Spleen (tissue), 7 donors: ENCODE data around the gene EVA1A.

Experiments used
- CTCF ChIP-seq, 11 experiments: fragments of 200-600 bp in 7 of 11; fragments of 450-650 bp in 4 of 11; sonication (generic) in 4 of 11; IDR thresholded peaks in 8 of 11; conservative IDR thresholded peaks in 3 of 11; 1 replicate in 7 of 11; 2 replicates in 4 of 11; pipeline versions ENCODE4 v1.4.0 to v1.8.0; 2016 to 2021; ENCODE audit warnings: antibody characterized with exemption in 11 of 11, inconsistent platforms in 4 of 11, mild to moderate bottlenecking in 1 of 11
- POLR2A ChIP-seq, 3 donors: fragments of 450-650 bp; IDR thresholded peaks; one replicate each; pipeline ENCODE4 v1.5.1; 2017; ENCODE audit warnings: antibody characterized with exemption in 3 of 3, mild to moderate bottlenecking in 1 of 3
- POLR2AphosphoS5 ChIP-seq, 3 donors: sonication (generic); formaldehyde crosslinking; IDR thresholded peaks; one replicate each; pipeline ENCODE4 v1.5.1; 2017; ENCODE audit warnings: antibody characterized with exemption in 3 of 3
- donor health status: DM: no; HTN: no; CAD: no; lungs with moderate emphysema.
- donor health status: DM: no; HTN: no; CAD: no.
- donor health status: DM: no; HTN: no; CAD: no.

GRCh38 chr2:75606761-75607399 lies 46.1 kb upstream of the EVA1A start:
- no peak for TF ChIP-seq CTCF (IDR thresholded peaks at IDR 0.05 in 8 of 11, conservative IDR thresholded peaks at IDR 0.05 in 3 of 11)
- no peak for TF ChIP-seq POLR2AphosphoS5 (IDR thresholded peaks at IDR 0.05)
- TF ChIP-seq POLR2A (IDR thresholded peaks at IDR 0.05) = no peak
